WI38 (cell line): Measurements from ENCODE around the gene ST3GAL2.

Source experiments
- H3K4me3 ChIP-seq: 2 replicates; pipeline ENCODE4 v1.5.1; 2011; ENCODE audit warnings: low read depth, mild to moderate bottlenecking, control low read depth, low read length
- TF ChIP-seq, protein P1 (sequence below): IDR thresholded peaks from 2 replicates; pipeline ENCODE4 v1.5.1; 2012; ENCODE audit warnings: low read depth, mild to moderate bottlenecking, control low read depth, low read length

ST3GAL2 gene

DNA sequence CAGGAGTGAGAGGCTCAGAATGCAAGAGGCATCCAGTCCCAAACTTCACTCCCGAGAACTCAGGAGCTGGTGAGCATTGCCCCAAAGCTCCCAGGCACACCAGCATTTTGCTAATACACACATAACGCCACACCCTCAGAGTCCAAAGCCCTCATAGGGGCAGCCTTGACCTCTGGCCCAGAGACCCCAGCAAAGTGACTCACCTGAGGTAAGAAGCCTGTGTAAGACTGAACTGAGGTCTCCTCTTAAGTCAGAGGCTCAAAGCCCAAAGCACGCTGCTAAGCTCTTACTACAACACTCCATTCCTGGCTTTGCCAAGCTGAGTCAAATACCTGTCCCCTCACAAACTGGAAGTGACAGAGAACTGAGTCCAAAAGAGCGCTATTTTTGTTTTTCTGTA lies 16.4 kb downstream of the ST3GAL2 start:
- H3K4me3 ChIP-seq = no peak overlapping the region
- TF ChIP-seq, protein P1, sequence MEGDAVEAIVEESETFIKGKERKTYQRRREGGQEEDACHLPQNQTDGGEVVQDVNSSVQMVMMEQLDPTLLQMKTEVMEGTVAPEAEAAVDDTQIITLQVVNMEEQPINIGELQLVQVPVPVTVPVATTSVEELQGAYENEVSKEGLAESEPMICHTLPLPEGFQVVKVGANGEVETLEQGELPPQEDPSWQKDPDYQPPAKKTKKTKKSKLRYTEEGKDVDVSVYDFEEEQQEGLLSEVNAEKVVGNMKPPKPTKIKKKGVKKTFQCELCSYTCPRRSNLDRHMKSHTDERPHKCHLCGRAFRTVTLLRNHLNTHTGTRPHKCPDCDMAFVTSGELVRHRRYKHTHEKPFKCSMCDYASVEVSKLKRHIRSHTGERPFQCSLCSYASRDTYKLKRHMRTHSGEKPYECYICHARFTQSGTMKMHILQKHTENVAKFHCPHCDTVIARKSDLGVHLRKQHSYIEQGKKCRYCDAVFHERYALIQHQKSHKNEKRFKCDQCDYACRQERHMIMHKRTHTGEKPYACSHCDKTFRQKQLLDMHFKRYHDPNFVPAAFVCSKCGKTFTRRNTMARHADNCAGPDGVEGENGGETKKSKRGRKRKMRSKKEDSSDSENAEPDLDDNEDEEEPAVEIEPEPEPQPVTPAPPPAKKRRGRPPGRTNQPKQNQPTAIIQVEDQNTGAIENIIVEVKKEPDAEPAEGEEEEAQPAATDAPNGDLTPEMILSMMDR = no peak

DNA sequence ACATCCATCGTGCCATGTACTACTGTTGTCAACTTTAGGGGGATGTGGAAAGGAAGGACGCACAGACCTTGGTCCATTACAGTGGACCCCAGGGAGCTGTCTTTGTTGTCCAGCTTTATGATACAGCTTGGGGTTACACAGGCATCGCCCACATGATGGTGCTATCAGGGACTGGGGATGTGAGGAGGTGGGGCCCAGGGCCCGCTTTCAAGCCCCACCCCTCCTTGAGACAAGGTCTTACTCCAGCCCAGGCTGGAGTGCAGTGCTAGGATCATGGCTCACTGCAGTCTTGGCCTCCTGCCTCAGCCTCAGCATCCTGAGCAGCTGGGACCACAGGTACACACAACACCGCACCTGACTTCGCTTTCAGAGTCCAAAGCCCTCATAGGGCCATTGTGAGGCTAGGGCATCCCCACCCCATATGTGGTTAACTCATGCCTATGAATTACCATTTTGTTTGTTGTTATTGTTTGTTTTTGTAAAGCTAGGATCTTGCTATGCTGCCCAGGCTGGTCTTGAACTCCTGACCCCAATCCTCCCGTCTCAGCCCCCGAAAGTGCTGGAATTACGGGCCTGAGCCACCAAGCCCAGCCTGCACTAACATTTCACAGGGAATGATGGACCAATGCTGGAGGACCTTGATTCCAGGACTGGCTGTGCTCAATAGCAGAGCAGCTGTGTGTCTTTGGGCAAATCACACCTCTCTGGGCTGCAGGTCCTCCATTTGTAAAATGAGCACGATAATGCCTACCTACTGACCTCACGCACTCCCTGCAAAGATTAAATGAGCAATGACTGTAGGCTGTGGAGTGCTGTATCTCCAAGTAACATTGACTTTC lies 17.2 kb downstream of the ST3GAL2 start:
- H3K4me3 ChIP-seq = no peak overlapping the region
- TF ChIP-seq, protein P1 = no peak

DNA sequence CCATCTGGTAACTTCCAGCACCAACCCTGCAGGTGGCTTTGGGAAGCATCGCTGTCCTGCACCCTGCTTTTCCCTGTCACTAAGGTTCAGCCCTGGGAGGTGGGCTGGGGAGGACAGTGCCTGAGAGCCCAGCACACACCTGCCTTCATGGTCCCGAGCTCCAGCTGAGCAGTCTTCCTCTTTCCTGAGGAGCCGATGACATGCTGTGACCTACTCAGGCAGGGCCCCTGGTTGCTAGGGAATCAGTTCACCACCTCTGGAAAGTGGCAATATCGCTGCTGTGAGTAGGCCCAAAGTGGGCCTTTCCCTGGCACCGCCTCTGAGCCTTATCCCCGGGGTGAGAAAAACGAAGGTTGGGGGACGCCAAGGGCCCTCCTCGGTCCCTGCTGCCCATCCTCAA lies 17.9 kb downstream of the ST3GAL2 start:
- TF ChIP-seq, protein P1 = no peak
- no peak overlapping the region for H3K4me3 ChIP-seq

DNA sequence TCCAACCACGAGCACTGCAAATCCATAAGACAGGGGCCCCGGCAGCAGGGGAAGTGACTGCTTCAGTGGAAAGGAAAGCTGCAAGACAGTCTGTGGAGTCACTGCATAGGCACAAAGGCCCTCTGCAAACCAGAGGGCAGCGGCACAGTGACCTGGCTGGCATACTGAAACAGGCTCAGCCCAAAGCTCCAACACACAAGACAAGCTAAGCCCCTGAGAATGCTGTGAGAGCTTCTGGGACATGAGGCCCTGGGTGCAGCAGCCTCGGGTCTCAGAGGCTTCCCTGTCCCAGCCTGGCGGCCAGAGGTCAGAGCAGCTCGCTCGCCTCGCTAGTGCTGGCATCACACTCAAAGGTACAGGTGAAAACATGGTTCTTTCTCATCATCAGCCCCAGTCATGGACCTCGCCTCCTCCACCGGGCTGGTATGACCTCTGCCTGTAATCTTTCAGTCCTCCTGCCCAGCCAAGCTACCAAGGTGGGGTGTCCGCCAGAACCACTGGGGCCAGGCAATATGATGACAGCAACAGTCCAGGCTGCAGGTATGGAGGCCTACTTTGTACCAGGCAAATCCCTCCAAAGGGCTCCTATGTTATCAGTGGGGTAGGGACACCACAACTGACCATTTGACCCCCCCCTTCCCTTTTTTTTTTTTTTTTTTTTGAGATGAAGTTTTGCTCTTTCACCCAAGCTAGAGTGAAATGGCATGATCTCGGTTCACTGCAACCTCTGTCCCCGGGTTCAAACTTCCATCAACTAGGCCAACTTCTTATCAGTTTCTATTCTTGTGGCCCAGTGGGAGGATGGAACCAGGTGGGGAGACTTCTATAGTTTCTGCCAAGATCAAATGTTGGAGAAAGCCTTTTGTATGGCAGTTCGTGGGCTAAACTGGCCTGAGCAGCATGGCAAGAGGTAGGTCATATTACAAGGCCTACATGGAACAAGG lies 19.2 kb downstream of the ST3GAL2 start:
- TF ChIP-seq, protein P1 = no peak
- no peak overlapping the region for H3K4me3 ChIP-seq

DNA sequence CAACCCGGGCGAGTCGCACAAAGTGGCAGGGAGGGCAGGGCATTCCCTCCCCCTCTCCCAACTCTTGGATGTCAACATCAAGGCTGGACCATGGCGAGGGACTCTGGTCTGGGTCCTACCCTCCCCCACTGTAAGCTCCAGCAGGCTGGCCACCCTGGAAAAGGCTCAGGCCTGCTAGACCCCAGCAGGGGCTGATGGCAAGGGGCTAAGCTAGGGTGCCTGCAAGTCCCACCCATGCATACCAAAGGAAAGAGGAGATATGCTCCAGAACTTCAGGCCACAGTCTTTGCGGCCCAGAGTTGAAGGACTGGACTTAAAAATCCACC lies 19.9 kb downstream of the ST3GAL2 start:
- TF ChIP-seq, protein P1 = no peak
- H3K4me3 ChIP-seq = no peak overlapping the region

DNA sequence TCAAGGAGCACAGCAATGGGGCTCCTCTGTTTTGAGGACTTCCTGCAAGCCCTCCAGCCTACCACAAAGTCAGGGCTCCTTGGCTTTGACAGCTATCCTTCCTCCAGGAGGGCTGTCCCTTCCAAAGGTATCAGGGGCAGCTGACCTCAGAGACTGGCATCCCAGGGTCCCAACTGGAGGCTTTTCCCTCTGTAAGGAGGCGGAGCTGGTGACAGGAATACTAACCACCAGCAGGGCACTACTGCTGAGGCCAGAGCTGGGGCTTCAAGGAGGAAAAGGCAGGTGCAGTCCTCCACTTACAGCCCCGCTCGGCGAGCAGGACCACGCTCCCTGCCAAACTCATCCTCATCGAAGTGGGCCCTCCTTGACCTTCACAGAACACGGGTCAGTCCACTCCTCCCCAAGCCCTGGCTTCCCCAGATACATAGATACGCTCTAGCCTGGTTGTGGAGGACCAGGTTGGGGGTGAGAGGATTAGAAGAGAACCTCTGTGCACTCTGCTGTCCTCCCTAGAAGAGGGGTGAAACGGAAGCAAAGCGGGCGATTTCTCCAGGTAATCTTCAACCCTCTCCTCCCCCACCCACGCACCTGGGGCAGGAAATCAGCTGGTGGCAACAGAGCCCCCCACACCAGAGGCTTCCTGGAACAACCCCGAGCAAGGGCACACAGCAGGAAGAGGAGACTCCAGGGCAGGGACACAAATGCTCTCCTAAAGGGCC lies 20.5 kb downstream of the ST3GAL2 start:
- TF ChIP-seq, protein P1 = no peak
- H3K4me3 ChIP-seq = no peak overlapping the region

DNA sequence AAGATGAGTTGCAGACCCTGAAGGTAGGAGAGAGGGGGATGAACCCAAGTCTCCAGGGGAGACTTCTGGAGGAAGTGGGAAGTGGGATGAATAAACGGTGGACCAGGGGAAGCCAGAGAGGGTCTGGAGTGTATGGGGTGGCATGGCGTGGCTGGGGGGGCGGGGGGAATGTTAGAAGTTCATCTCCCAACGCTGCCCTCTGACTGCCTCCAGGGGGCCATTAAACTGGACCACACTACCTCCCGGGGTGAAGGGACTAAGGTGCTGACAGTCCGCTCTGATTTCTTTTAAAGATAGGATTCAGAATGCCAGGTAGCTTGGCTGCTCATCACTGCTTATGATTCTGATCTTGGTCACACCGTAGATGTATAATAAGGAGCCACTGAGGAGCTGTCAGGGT lies 21.2 kb downstream of the ST3GAL2 start:
- TF ChIP-seq, protein P1 = no peak
- no peak overlapping the region for H3K4me3 ChIP-seq
